NCI-H345 treated with DMSO at 0.1 percent for 48 hours (cell line): ENCODE results near the gene EDDM3A.

ENCODE experiments used
- DNase-seq: peaks from one replicate; lab custom pipeline; 2025; ENCODE audit not compliant: unreplicated experiment; lab: John Stamatoyannopoulos, UW

The EDDM3A gene

GRCh38 chr14:20782280-20782890 is 36.7 kb downstream of the EDDM3A start:
- no peak for DNase-seq

GRCh38 chr14:20787025-20787424 is 41.3 kb downstream of the EDDM3A start:
- no peak for DNase-seq

GRCh38 chr14:20789230-20789813 is 43.6 kb downstream of the EDDM3A start:
- no peak for DNase-seq

- DNase-seq = no peak
Observed at GRCh38 chr14:20790464-20791116, 44.9 kb downstream of the EDDM3A start.

- no peak for DNase-seq
Observed at GRCh38 chr14:20791187-20791586, 45.5 kb downstream of the EDDM3A start.

- DNase-seq = no peak
Observed at GRCh38 chr14:20791597-20791996, 45.9 kb downstream of the EDDM3A start.

- no peak for DNase-seq
Observed at GRCh38 chr14:20792556-20792955, 46.9 kb downstream of the EDDM3A start.

GRCh38 chr14:20794644-20795369 is 49.1 kb downstream of the EDDM3A start:
- no peak for DNase-seq

- DNase-seq = no peak
Observed at GRCh38 chr14:20797164-20797563, 51.5 kb downstream of the EDDM3A start.
